Umbilical cord (tissue), 2 donors: ENCODE results near the gene STK32C. TPM values are rescaled to one million over a fixed set of nuclear protein-coding genes. Genes with fewer than 3 reads are reported as not detected.

Experiments used
- DNase-seq: peaks from one replicate; pipeline ENCODE4 v3.0.0-alpha.2; 2015; ENCODE audit warnings: low spot score
- total RNA-seq: library from RNA; depleted of rRNA; stranded (reverse); fragments of >200 nt; gene quantifications from one replicate; pipeline ENCODE4 v1.2.3, GENCODE V29; 2014; ENCODE audit warnings: low replicate concordance; ENCODE audit not compliant: insufficient read depth

Gene STK32C
- total RNA-seq, 1 donor from 2014 or later, result not detected

- peak; percentile 41 for DNase-seq
Observed at GRCh38 chr10:132185601-132186487, 121.9 kb downstream of the STK32C start.

- no peak for DNase-seq
Observed at GRCh38 chr10:132184816-132185593, 122.7 kb downstream of the STK32C start.

GRCh38 chr10:132183046-132183445 is 124.7 kb downstream of the STK32C start:
- DNase-seq, result no peak

- DNase-seq, result no peak
Observed at GRCh38 chr10:132182591-132182990, 125.2 kb downstream of the STK32C start.

- DNase-seq, result no peak
Observed at GRCh38 chr10:132181691-132182425, 125.9 kb downstream of the STK32C start.

GRCh38 chr10:132180736-132181135 is 127.0 kb downstream of the STK32C start:
- DNase-seq, result no peak

GRCh38 chr10:132179551-132180392 is 128.0 kb downstream of the STK32C start:
- DNase-seq, result no peak

- no peak for DNase-seq
Observed at GRCh38 chr10:132178672-132179545, 128.8 kb downstream of the STK32C start.

- no peak for DNase-seq
Observed at GRCh38 chr10:132178046-132178445, 129.7 kb downstream of the STK32C start.

- DNase-seq, result no peak
Observed at GRCh38 chr10:132176623-132177500, 130.9 kb downstream of the STK32C start.

GRCh38 chr10:132175907-132176581 is 131.7 kb downstream of the STK32C start:
- no peak for DNase-seq

GRCh38 chr10:132175408-132175807 is 132.3 kb downstream of the STK32C start:
- no peak for DNase-seq

- DNase-seq, result no peak
Observed at GRCh38 chr10:132174237-132174636, 133.5 kb downstream of the STK32C start.

- no peak for DNase-seq
Observed at GRCh38 chr10:132173185-132173584, 134.6 kb downstream of the STK32C start.

GRCh38 chr10:132172091-132173066 is 135.4 kb downstream of the STK32C start:
- DNase-seq, result no peak

- DNase-seq, result no peak
Observed at GRCh38 chr10:132170561-132171361, 137.0 kb downstream of the STK32C start.
